ENCODE results near the gene ABCC3.

GRCh38 chr17:50604513-50604912, 30.2 kb upstream of the ABCC3 start:
- TF ChIP-seq CTCF (IDR thresholded peaks at IDR 0.05) = no peak
- no peak for TF ChIP-seq POLR2A (IDR thresholded peaks at IDR 0.05)
